NCI-H2107 treated with DMSO at 0.1 percent for 48 hours (cell line): Measurements from ENCODE around the gene KIAA0408.
"Not testable (repeated sequence)": the region's sequence is repeated elsewhere in the genome, so short reads cannot be mapped to it uniquely, and the experiment has no call there.

ENCODE experiments used
- DNase-seq: peaks from one replicate; lab custom pipeline; 2025; ENCODE audit not compliant: unreplicated experiment; lab: John Stamatoyannopoulos, UW

The KIAA0408 gene

DNA sequence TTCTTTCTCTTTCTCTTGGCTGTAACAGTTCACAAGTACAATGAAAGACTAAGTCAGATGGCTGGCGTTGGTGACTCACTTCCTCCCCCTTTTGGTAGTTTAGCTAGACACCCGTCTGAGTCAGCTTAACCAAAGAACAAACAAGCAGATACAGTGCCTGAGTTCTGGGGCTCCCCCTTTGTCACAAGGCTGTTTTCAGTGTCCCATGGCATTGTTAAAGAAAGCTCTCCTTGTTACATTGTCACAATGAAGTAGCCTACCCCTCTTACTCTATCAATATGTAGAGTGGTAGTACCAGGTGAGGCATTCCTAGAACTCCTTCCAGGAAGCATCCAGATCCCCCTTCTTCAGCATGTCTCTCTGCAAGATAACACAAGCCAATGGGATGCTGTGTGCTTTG is 38.6 kb downstream of the KIAA0408 start:
- DNase-seq = peak; percentile 82

GRCh38 chr6:127415096-127415495 is 44.1 kb downstream of the KIAA0408 start:
- no peak for DNase-seq

DNA sequence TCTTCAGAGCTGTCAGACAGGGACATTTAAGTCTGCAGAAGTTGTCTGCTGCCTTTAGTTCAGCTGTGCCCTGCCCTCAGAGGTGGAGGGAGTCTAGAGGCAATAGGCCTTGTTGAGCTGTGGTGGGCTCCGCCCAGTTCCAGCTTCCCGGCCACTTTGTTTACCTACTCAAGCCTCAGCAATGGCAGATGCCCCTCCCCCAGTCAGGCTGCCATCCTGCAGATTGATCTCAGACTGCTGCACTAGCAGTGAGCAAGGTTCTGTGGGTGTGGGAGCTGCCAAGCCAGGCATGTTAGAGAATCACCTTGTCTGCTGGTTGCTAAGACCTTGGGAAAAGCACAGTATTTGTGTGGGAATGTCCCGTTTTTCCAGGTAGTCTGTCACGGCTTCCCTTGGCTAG is 46.1 kb downstream of the KIAA0408 start:
- DNase-seq = not testable (repeated sequence)

- not testable (repeated sequence) for DNase-seq
Measured at GRCh38 chr6:127412016-127412415, 47.2 kb downstream of the KIAA0408 start.
